IPS-18a (cell line): Measurements from ENCODE around the gene CASK.
"Not testable (repeated sequence)": the region's sequence is repeated elsewhere in the genome, so short reads cannot be mapped to it uniquely, and the experiment has no call there.

Experiments used
- H3K27ac ChIP-seq: one replicate; pipeline ENCODE4 v1.5.1; 2013; ENCODE audit warnings: low read length
- H3K27me3 ChIP-seq: one replicate; pipeline ENCODE4 v1.6.1; 2013; ENCODE audit warnings: mild to moderate bottlenecking, low read length; ENCODE audit not compliant: control insufficient read depth, insufficient read depth
- H3K36me3 ChIP-seq: one replicate; pipeline ENCODE4 v1.6.1; 2013; ENCODE audit warnings: low read depth, low read length; ENCODE audit not compliant: control insufficient read depth
- H3K4me1 ChIP-seq: one replicate; pipeline ENCODE4 v1.6.1; 2013; ENCODE audit warnings: low read depth, low read length; ENCODE audit not compliant: control insufficient read depth
- H3K4me3 ChIP-seq: one replicate; pipeline ENCODE4 v1.5.1; 2013; ENCODE audit warnings: low read length
- H3K9ac ChIP-seq: one replicate; pipeline ENCODE4 v1.6.1; 2013; ENCODE audit warnings: mild to moderate bottlenecking, low read length, moderate library complexity
- H3K9me3 ChIP-seq: one replicate; pipeline ENCODE4 v1.6.1; 2013; ENCODE audit warnings: low read depth, low read length; ENCODE audit not compliant: control insufficient read depth

CASK gene

GRCh38 chrX:41608244-41608643, 315.1 kb downstream of the CASK start:
- Histone ChIP-seq H3K27ac (no peak overlapping the region), H3K36me3 (no peaks in the 10 kb centered on the region), H3K4me1 (peaks cover 10% of the 10 kb centered on the region), H3K9ac (no peak overlapping the region), H3K4me3 (no peak overlapping the region), H3K9me3 (peaks cover 6% of the 10 kb centered on the region), H3K27me3 (no peaks in the 10 kb centered on the region)

- Histone ChIP-seq H3K9me3 (peaks cover 15% of the 10 kb centered on the region), H3K27ac (no peak overlapping the region), H3K4me3 (no peak overlapping the region), H3K36me3 (no peaks in the 10 kb centered on the region), H3K9ac (no peak overlapping the region), H3K4me1 (peaks cover 19% of the 10 kb centered on the region), H3K27me3 (no peaks in the 10 kb centered on the region)
These were observed 316.0 kb downstream of the CASK start for GRCh38 chrX:41607264-41607832.

- H3K4me3 ChIP-seq = not testable (repeated sequence)
These were observed 317.3 kb downstream of the CASK start for GRCh38 chrX:41606057-41606456.

GRCh38 chrX:41604766-41605543, 318.4 kb downstream of the CASK start:
- H3K9ac ChIP-seq = no peak overlapping the region
- peaks cover 19% of the 10 kb centered on the region for H3K4me1 ChIP-seq
- no peak overlapping the region for H3K4me3 ChIP-seq
- no peaks in the 10 kb centered on the region for H3K27me3 ChIP-seq
- H3K27ac ChIP-seq = no peak overlapping the region
- H3K36me3 ChIP-seq = no peaks in the 10 kb centered on the region
- H3K9me3 ChIP-seq = peaks cover 16% of the 10 kb centered on the region

More at GRCh38 chrX:41606057-41606456, 317.3 kb downstream of the CASK start:
- not testable (repeated sequence) for H3K9ac ChIP-seq, H3K36me3 ChIP-seq, H3K27me3 ChIP-seq, H3K27ac ChIP-seq
- H3K4me1 ChIP-seq = peaks cover 19% of the 10 kb centered on the region
- H3K9me3 ChIP-seq = peaks cover 16% of the 10 kb centered on the region

DNA sequence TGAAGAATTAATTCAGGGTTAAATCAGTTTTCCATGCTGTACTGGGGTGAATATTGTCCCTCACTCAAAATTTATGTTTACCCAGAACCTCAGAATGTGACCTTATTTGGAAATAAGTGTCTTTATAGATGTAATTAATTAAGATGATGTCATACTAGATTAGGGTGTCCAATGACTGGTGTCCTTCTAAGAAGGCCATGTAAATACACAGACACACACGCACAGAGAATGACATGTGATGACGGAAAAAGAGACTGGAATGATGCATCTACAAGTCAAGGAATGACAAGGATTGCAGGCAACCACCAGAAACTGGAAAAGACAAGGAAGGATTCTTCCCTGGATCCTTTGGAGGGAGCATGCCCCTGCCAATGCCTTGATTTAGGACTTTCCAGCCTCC, 319.2 kb downstream of the CASK start:
- Histone ChIP-seq H3K9me3 (peaks cover 16% of the 10 kb centered on the region), H3K36me3 (no peaks in the 10 kb centered on the region), H3K27ac (no peak overlapping the region), H3K9ac (no peak overlapping the region), H3K4me3 (no peak overlapping the region), H3K27me3 (no peaks in the 10 kb centered on the region), H3K4me1 (peaks cover 19% of the 10 kb centered on the region)

DNA sequence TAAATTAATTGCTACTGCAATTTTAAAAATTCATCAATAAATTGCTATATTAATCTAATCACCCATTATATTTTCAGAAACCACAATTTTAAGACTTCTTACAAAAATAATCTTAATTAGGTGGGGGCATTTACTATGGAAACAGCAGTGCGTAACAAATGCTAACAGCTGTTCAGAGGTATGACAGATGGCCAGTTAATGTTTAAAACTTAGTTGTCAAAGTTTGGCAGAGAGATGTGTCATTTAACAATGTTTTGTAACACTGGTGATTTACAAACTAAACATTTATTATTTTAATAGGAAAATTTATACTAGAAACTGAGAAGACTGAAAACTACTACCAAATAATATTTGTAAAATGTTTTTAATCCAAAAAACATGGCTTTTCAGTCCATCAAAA, 319.8 kb downstream of the CASK start:
- Histone ChIP-seq H3K36me3 (no peaks in the 10 kb centered on the region), H3K27ac (no peak overlapping the region), H3K4me1 (peaks cover 19% of the 10 kb centered on the region), H3K9ac (no peak overlapping the region), H3K27me3 (no peaks in the 10 kb centered on the region), H3K9me3 (peaks cover 16% of the 10 kb centered on the region), H3K4me3 (no peak overlapping the region)

DNA sequence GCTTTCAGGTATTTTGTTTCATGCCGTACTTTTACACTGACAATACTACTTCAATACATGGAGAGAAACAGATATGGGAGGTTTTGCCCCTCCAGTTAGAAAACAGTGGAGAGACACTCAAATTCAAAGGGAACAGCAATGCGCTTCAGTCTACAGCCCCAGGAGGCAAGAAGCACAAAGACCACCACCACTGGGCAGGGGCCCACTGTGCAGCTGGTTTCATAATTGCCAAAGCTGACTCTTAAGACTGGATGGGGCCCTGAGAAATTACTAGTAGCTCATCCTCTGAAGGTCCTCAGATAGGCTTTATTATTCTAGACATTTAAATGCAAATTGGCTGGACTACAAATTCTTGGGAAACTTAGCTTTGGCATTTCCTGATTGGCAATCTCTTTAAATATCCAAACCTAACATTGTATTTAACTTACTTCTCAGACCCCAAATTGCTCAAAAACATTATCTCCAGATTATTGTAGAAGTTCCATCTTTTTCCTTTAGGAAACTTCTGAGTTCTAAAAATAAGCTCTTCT, 320.5 kb downstream of the CASK start:
- H3K27me3 ChIP-seq = no peaks in the 10 kb centered on the region
- H3K4me3 ChIP-seq = peak overlapping the region; percentile 27
- H3K27ac ChIP-seq = no peak overlapping the region
- peaks cover 16% of the 10 kb centered on the region for H3K9me3 ChIP-seq
- H3K36me3 ChIP-seq = no peaks in the 10 kb centered on the region
- peaks cover 19% of the 10 kb centered on the region for H3K4me1 ChIP-seq
- no peak overlapping the region for H3K9ac ChIP-seq

GRCh38 chrX:41600291-41600690, 323.1 kb downstream of the CASK start:
- peaks cover 24% of the 10 kb centered on the region for H3K9me3 ChIP-seq
- no peak overlapping the region for H3K27ac ChIP-seq
- no peak overlapping the region for H3K4me3 ChIP-seq
- no peak overlapping the region for H3K9ac ChIP-seq
- H3K36me3 ChIP-seq = no peaks in the 10 kb centered on the region
- H3K4me1 ChIP-seq = peaks cover 19% of the 10 kb centered on the region
- H3K27me3 ChIP-seq = no peaks in the 10 kb centered on the region

- H3K4me1 ChIP-seq = peaks cover 16% of the 10 kb centered on the region
These were observed 323.8 kb downstream of the CASK start for GRCh38 chrX:41599507-41599906.

GRCh38 chrX:41596596-41596995, 326.8 kb downstream of the CASK start:
- Histone ChIP-seq H3K4me1 (no peaks in the 10 kb centered on the region), H3K27me3 (no peaks in the 10 kb centered on the region), H3K9me3 (peaks cover 11% of the 10 kb centered on the region), H3K4me3 (no peak overlapping the region), H3K9ac (no peak overlapping the region), H3K36me3 (no peaks in the 10 kb centered on the region), H3K27ac (no peak overlapping the region)

More at GRCh38 chrX:41599507-41599906, 323.8 kb downstream of the CASK start:
- Histone ChIP-seq H3K9me3 (peaks cover 24% of the 10 kb centered on the region), H3K27me3 (no peaks in the 10 kb centered on the region), H3K36me3 (no peaks in the 10 kb centered on the region), H3K9ac (no peak overlapping the region), H3K4me3 (no peak overlapping the region), H3K27ac (no peak overlapping the region)

DNA sequence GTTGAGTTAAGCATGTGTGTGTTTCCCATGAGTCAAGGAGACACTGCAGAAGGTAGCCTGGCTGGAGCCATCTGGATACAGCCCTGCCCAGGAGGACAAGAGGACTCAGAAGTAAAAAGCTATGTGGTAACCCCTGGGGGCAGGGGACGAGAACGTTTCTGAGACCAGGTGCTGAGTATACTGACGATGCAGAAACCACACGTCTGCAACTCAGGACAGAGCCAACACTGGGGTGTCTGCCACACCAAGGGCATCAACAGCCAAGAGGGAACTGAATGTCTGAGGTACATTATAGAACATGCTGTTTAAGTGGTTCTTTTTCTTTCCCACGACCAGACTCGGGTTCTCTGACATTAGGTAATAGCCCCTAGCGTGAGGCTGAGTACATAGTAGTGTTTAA, 328.7 kb downstream of the CASK start:
- Histone ChIP-seq H3K4me3 (no peak overlapping the region), H3K27ac (no peak overlapping the region), H3K9ac (no peak overlapping the region), H3K9me3 (peaks cover 11% of the 10 kb centered on the region), H3K36me3 (no peaks in the 10 kb centered on the region), H3K4me1 (no peaks in the 10 kb centered on the region), H3K27me3 (no peaks in the 10 kb centered on the region)

GRCh38 chrX:41591906-41592305, 331.4 kb downstream of the CASK start:
- H3K36me3 ChIP-seq = no peaks in the 10 kb centered on the region
- H3K27me3 ChIP-seq = no peaks in the 10 kb centered on the region
- peaks cover 16% of the 10 kb centered on the region for H3K9me3 ChIP-seq
- H3K27ac ChIP-seq = no peak overlapping the region
- H3K9ac ChIP-seq = no peak overlapping the region
- peaks cover 9% of the 10 kb centered on the region for H3K4me1 ChIP-seq
- no peak overlapping the region for H3K4me3 ChIP-seq
